ENCODE results near the gene JAZF1. TPM values are rescaled to one million over a fixed set of nuclear protein-coding genes. Genes with fewer than 3 reads are reported as not detected.
"Not testable (repeated sequence)": the region's sequence is repeated elsewhere in the genome, so short reads cannot be mapped to it uniquely, and the experiment has no call there.

The JAZF1 gene
- total RNA-seq, 1 donor from 2014 or later = 0.96 TPM

DNA sequence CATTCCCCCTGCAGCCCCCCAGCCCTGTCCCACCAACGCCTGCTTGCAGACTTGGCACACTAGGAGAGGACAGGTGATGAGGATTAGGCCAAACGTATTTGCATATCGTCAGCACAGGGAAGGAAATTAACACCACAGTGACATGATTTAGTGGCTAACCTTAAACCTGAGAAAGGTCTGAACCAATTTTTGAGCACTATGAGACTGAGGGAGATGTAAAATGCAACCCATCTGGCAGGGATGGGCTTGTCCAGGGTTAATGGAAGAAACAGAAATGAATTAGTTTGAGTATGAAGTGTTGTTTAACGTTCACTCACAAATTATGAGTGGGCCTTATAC, 257.0 kb downstream of the JAZF1 start:
- Histone ChIP-seq H3K27me3 (ENCODE audit: control insufficient read depth, insufficient read depth, low read length) (no peaks in the 10 kb centered on the region), H3K4me3 (ENCODE audit: low read depth, low read length) (no peak overlapping the region), H3K36me3 (ENCODE audit: control insufficient read depth, insufficient read depth, low read length) (no peaks in the 10 kb centered on the region)
- TF ChIP-seq CTCF (IDR thresholded peaks at IDR 0.05; ENCODE audit: insufficient read depth, low read length, poor library complexity, severe bottlenecking) = no peak
- DNase-seq (ENCODE audit: low read depth) = no peak

DNA sequence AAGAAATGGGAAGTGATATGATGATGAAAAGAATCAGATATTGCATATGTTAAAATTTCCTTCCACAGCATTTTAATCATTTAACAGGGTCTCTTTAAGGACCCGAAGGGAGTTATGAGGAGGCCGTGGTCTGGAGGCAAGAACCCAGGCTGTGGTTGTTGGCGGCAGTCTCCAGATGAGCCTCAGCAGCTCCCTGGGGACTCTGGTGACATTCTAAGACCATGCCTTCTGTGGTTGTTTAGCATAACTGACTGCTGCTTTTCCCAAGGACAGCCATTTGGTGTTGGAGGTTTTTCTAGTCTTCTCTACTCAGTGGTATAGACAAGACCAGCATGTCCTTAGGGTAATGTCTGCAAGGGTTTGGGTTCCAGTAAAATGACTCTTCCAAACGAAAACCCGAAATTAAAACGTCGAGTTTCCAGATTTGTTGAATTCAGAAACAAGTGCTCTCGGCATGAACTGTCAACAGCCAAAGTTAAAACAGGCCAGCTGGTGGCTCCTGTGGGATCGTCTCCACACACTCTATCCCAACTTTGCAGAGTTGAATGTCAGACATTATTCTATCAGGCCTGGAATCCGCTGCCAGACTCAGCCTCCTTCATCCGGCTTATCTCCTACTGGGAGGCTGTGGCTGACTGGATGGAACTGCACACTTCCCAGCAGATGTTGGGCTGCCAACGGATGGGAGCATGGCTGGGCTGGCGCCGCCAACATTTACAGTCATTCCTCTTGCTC, 257.5 kb downstream of the JAZF1 start:
- Histone ChIP-seq H3K27me3 (ENCODE audit: control insufficient read depth, insufficient read depth, low read length) (no peaks in the 10 kb centered on the region), H3K4me3 (ENCODE audit: low read depth, low read length) (no peak overlapping the region), H3K36me3 (ENCODE audit: control insufficient read depth, insufficient read depth, low read length) (no peaks in the 10 kb centered on the region)
- no peak for TF ChIP-seq CTCF (IDR thresholded peaks at IDR 0.05; ENCODE audit: insufficient read depth, low read length, poor library complexity, severe bottlenecking)
- no peak for DNase-seq (ENCODE audit: low read depth)

DNA sequence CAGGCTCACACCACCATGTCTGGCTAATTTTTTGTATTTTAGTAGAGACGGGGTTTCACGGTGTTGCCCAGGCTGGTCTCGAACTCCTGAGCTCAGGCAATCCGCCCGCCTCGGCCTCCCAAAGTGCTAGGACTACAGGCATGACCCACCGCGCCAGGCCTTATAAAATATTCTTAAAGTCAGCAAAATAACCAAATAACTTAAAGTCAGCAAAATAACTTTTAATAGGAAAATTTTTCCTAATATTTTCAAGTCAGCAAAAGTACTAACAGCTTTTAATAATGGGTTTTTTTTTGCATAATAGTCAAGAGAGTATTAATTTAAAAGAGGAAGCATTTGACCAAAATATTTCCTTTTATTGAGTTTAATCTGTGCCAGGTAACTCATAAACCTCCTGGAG, 258.2 kb downstream of the JAZF1 start:
- not testable (repeated sequence) for DNase-seq (ENCODE audit: low read depth); H3K36me3 ChIP-seq (ENCODE audit: control insufficient read depth, insufficient read depth, low read length); H3K4me3 ChIP-seq (ENCODE audit: low read depth, low read length); H3K27me3 ChIP-seq (ENCODE audit: control insufficient read depth, insufficient read depth, low read length)

DNA sequence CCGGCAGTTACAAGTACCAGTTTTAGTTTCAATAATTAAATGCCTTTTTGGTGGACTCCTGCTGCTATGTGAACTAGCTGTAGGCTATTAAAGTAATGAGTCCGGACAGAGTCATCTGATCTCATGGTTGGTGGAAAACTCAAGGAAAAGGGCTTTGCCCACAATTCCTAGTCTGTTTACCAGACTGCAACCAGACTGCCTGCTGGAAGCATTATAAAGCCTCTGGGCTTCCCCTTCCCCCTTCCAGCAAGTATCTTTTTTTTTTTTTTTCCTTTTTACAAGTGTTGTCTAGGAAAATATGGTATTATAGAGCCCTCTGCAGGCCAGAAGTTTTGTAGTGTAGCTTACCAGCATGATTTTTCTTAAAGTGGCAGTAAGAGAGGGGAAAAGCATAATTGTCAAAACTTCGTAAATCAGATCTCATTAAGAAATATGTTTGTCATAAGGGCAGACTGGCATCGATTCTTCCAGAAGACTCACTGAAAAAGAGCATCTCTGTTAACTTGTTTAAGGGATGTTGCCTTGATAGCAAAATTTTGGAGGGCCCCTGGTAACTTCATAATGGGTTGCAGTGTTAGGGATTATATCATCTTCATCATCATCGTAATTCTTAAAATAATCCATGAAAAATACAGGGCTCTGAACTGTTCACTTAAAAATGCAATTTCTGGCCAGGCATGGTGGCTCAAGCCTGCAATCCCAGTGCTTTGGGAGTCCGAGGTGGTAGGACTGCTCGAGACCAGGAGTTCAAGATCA, 259.3 kb downstream of the JAZF1 start:
- Histone ChIP-seq H3K36me3 (ENCODE audit: control insufficient read depth, insufficient read depth, low read length) (no peaks in the 10 kb centered on the region), H3K4me3 (ENCODE audit: low read depth, low read length) (no peak overlapping the region), H3K27me3 (ENCODE audit: control insufficient read depth, insufficient read depth, low read length) (no peaks in the 10 kb centered on the region)
- DNase-seq (ENCODE audit: low read depth) = peak; percentile 76
- TF ChIP-seq CTCF (IDR thresholded peaks at IDR 0.05; ENCODE audit: insufficient read depth, low read length, poor library complexity, severe bottlenecking) = peak; percentile 39

DNA sequence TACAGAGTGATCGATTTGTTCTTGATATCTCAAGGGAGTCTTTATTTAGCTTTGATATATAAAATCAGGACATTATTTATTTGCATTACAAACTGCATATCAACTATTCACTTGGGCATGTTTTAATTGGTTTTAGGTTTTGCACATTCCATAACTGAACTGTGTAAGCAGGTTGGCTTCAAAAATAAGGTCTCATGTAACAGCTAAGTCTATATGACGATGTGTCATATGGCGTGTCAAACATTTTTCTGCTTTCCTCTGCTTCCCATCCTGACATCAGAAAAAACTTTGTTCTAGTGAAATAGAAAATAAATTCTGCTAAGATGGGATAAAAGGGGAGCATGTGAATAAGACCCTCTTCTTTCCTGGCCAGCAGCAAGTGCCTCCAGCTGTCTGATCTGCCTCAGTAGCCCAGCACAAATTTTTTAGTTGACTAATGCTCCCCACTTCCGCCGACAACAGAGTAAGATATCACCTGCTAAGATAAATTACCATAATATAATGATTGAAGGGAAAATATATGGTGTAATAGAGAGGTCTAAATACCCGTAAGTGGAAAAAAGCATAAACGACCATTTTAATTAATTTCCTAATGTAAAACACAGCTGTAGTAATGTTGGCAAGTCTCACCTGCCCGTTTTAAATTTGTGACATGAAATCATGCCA, 260.2 kb downstream of the JAZF1 start:
- no peak overlapping the region for H3K4me3 ChIP-seq (ENCODE audit: low read depth, low read length)
- no peak for TF ChIP-seq CTCF (IDR thresholded peaks at IDR 0.05; ENCODE audit: insufficient read depth, low read length, poor library complexity, severe bottlenecking)
- H3K36me3 ChIP-seq (ENCODE audit: control insufficient read depth, insufficient read depth, low read length) = no peaks in the 10 kb centered on the region
- no peaks in the 10 kb centered on the region for H3K27me3 ChIP-seq (ENCODE audit: control insufficient read depth, insufficient read depth, low read length)
- no peak for DNase-seq (ENCODE audit: low read depth)

- H3K27me3 ChIP-seq (ENCODE audit: control insufficient read depth, insufficient read depth, low read length) = no peaks in the 10 kb centered on the region
- TF ChIP-seq CTCF (IDR thresholded peaks at IDR 0.05; ENCODE audit: insufficient read depth, low read length, poor library complexity, severe bottlenecking) = no peak
- DNase-seq (ENCODE audit: low read depth) = no peak
Measured at GRCh38 chr7:27918503-27918902, 262.1 kb downstream of the JAZF1 start.

More at GRCh38 chr7:27918503-27918902, 262.1 kb downstream of the JAZF1 start:
- H3K36me3 ChIP-seq (ENCODE audit: control insufficient read depth, insufficient read depth, low read length) = no peaks in the 10 kb centered on the region
- no peak overlapping the region for H3K4me3 ChIP-seq (ENCODE audit: low read depth, low read length)
